Measurements from ENCODE around the gene CREB3L1.

- TF ChIP-seq POLR2A (IDR thresholded peaks at IDR 0.05) (no peak), CTCF (IDR thresholded peaks at IDR 0.05) (no peak)
Observed at GRCh38 chr11:46281371-46281831, 3.9 kb downstream of the CREB3L1 start.

All from right lobe of liver (tissue), 4 donors.